NCI-H82 treated with DMSO at 0.1 percent for 48 hours (cell line): ENCODE results near the gene GRM7.

ENCODE experiments used
- DNase-seq: peaks from one replicate; lab custom pipeline; 2025; ENCODE audit not compliant: unreplicated experiment; lab: John Stamatoyannopoulos, UW

GRM7 gene

GRCh38 chr3:7392206-7392605 lies 531.3 kb downstream of the GRM7 start:
- no peak for DNase-seq

- DNase-seq, result no peak
Measured at GRCh38 chr3:7393944-7394605, 533.2 kb downstream of the GRM7 start.

GRCh38 chr3:7396534-7396933 lies 535.6 kb downstream of the GRM7 start:
- no peak for DNase-seq

DNA sequence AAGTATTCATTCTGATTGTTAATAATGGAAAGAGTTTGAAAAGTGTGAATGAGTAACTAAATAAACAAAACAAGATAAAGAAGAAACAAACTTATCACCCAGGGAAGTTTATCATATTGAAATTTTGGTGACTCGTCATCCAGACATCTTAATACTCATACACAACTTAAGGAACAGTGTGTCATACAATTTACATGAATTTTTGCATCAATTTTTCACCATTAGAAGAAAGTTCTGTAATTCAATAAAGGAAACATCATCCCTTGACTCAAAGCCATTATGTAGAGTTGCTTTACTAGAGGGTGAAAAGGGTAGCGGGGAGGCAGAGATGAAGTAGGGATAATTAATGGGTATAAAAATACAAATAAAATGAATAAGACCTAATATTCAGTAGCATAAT lies 536.2 kb downstream of the GRM7 start:
- DNase-seq, result no peak

- DNase-seq, result no peak
Measured at GRCh38 chr3:7400360-7400759, 539.4 kb downstream of the GRM7 start.

DNA sequence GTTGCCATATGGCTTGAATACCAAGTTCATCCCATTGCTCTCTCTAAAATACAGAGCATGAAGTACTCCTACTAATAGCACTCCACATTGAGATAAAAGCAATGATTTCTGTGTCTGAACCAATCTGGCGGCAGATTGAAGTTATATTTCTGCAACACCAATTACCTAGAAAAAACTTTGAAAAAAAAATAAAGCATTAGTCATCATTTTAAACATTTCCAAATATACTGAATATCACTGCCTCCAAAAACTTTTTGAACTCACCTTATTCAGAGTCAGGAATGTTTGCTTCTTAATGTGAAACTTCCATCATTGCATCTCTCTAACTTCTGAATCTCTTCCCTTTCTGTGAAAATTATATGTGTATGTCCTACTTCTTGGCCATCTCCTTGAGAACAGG lies 540.5 kb downstream of the GRM7 start:
- no peak for DNase-seq

GRCh38 chr3:7407107-7407506 lies 546.2 kb downstream of the GRM7 start:
- no peak for DNase-seq

- DNase-seq, result no peak
Measured at GRCh38 chr3:7410782-7411181, 549.9 kb downstream of the GRM7 start.

DNA sequence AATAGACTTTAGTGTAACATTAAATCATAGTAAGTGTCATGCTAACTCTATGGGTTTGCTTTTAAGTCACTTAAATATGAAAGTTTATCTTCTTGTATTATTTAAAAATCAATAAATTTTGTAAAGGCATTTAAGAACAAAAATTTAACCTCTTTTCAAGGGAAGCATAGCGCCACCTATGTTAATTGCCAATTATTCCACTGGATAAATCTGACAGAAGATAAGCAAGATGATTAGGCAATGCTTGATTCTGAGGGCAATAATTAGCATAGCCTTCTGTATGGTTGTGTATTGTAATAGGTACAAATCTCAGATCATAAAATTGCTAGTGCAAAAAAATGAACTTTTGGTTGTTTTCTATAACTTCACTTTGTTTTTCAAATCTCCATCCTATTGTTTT lies 560.1 kb downstream of the GRM7 start:
- DNase-seq, result no peak

DNA sequence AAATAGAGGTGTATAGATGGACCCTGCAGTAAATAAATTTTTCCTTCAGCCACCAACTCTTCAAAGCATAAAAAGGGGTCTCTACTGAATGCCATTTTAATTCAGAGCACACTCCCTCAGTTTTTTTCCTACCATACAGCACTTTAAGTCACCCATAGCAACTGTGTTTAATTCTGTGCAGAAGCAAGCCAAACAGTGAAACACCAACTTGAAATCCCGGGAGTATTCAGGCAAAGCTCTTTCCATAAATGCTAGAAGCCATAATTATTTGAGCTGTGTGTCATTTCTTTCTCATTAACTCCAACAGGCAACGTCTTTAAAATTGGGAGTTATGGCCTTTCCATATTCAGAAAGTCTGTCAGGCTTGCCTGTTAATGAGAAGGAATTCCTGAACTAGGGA lies 562.1 kb downstream of the GRM7 start:
- no peak for DNase-seq

- no peak for DNase-seq
Measured at GRCh38 chr3:7423995-7424394, 563.1 kb downstream of the GRM7 start.

DNA sequence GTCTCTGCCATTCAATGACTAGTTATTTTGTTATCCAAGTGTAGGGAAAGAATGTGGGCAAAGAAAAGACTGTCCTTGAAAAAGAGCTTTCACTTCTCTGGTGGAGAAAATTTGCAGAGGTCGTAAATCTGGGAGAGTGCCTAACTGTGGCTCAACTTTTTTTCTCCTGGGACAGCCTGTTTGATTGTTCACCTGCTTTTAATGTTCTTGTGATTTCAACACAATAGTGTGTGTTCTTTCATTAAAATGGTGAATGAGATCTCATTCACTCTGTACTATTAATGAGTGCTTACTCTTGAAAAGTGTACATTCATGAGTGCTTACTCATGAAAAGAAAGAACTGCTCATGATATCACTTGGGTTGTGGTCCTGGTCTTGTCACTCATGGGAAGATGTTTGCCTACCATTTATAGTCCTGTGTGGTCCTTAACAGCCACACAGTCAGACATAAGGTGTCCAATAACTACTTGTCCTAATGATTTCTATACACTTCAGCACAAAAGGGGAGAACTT lies 567.3 kb downstream of the GRM7 start:
- DNase-seq, result no peak

GRCh38 chr3:7432610-7433009 lies 571.7 kb downstream of the GRM7 start:
- DNase-seq, result no peak

GRCh38 chr3:7433073-7433472 lies 572.2 kb downstream of the GRM7 start:
- DNase-seq, result no peak

DNA sequence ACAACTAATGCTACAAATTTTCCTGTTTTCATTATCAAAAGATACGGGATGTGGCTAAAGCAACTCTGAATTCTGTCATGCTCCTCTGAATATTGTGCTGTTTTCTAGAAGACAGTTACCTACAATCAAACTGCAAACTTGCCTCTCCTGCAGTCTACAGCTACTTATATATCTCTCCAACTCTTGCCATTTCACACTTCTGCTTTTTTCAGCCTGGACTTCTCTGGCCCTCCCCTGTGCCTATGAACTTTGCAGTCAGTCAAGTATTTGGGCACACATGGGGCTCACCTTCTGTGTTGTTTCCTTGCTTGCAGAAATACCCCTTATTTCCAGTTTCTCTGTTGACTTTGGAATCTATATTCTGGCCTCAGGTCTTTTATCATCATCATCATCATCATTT lies 575.6 kb downstream of the GRM7 start:
- no peak for DNase-seq

GRCh38 chr3:7437231-7437630 lies 576.3 kb downstream of the GRM7 start:
- no peak for DNase-seq

GRCh38 chr3:7439101-7439680 lies 578.3 kb downstream of the GRM7 start:
- DNase-seq, result no peak

- no peak for DNase-seq
Measured at GRCh38 chr3:7444886-7445285, 584.0 kb downstream of the GRM7 start.

DNA sequence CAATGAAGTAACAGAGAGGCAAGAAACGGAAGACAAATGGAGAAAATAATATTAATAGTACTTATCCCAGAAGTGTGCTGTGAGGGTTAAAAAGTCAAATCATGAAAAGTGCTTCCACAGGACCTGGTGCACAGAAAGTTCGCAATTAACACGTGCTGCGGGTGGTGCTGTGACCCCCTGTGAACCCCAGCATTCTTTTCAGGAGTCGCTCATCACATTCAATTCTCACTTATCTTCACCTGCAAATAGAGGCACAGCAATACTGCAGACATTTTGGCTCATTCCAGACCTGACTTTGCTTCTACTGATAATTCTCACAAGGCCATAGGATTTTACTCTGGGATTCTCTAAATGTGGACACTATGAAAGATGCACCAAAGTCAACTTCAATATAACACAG lies 584.4 kb downstream of the GRM7 start:
- DNase-seq, result no peak

- no peak for DNase-seq
Measured at GRCh38 chr3:7447197-7447769, 586.4 kb downstream of the GRM7 start.

- DNase-seq, result no peak
Measured at GRCh38 chr3:7456386-7456785, 595.5 kb downstream of the GRM7 start.

DNA sequence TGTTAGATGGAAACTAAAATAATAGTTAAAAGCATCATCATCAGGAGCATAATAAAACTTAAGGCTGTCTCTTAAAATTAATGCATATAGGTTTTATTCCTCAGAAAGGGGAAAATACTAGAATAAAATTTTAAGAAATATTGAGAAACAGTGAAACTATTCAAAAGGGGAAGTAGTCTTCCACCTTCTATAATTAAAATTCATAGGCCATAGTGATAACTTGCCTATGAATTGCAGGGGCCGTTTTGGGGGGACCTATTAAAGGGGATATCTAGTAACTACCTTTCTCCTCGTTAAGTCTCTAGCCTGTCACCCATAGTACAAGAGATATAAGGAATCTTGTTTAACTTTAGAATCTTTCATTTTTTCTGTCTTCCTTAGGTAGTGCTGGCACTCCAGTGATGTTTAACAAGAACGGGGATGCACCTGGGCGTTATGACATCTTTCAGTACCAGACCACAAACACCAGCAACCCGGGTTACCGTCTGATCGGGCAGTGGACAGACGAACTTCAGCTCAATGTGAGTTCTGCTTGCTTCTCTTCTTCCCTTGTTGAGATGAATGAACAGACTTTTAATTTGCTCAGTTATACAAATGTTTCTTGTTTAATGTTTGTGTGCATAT lies 600.4 kb downstream of the GRM7 start:
- DNase-seq, result no peak
